ENCODE results near the gene INKA2. TPM values are rescaled to one million over a fixed set of nuclear protein-coding genes. Genes with fewer than 3 reads are reported as not detected.

INKA2 gene
- total RNA-seq, 1 donor from 2014 or later, result 4.9 TPM

DNA sequence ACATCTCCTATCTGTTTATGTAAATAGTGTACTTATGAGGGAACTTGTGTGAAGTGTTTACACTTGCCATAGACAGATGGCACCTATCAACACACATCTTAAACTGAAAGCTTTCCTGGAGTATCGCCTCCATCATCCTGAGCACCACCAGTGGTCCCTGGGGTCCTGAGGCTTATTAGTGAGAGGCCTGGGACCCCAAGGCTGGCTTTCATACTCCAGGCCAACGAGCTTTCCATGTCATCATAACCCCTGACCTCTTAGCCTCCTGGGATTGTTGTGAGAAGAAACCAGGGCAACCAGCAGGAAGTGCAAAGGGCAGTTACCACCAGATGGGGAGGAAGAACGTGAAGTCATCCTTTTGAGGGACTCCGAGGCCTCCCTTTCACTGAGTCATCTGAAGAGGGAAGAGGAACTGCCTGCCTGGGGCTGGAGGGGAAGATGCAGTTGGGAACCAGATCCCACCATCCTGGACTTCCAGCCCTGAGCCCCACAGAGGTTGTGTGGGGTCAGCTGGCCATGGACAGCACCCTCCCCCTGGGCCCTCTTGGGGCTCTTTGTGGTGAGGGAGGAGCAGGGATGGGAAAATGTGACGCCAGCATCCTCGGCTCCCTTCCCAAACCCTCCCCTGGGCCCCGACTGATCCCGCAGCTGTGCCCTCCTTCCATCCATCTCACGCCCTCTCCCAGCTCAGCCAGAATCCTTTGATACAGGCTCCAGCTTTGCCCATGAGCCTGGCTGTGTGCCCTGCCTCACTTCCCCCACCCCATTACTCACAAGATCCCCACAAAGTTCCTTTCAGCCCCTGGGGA is 5.8 kb downstream of the INKA2 start:
- peak; percentile 28 for DNase-seq (ENCODE audit: low spot score)

GRCh38 chr1:111732718-111733117 is 6.5 kb downstream of the INKA2 start:
- DNase-seq (ENCODE audit: low spot score), result no peak

DNA sequence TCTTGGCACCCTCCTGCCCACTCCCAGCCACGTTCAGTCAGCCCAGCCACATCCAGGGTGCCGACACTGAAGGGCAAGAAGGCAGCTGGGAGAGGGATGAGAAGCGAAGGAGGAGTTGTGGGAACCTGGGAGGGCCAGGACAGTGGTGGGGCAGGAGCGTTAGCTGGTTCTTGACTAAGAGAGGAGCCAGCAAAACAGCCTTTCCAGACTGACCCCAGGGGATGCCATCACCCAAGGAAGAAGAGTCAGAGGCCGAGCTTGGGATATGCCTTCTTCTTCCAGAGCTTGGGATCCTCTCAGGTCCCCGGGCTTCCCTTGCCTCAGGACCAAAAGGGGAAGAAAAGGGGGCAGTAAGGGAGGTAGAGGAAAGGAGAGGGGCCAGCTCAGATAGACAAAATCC is 7.2 kb downstream of the INKA2 start:
- no peak for DNase-seq (ENCODE audit: low spot score)

- no peak for DNase-seq (ENCODE audit: low spot score)
Observed at GRCh38 chr1:111730706-111731105, 8.5 kb downstream of the INKA2 start.

DNA sequence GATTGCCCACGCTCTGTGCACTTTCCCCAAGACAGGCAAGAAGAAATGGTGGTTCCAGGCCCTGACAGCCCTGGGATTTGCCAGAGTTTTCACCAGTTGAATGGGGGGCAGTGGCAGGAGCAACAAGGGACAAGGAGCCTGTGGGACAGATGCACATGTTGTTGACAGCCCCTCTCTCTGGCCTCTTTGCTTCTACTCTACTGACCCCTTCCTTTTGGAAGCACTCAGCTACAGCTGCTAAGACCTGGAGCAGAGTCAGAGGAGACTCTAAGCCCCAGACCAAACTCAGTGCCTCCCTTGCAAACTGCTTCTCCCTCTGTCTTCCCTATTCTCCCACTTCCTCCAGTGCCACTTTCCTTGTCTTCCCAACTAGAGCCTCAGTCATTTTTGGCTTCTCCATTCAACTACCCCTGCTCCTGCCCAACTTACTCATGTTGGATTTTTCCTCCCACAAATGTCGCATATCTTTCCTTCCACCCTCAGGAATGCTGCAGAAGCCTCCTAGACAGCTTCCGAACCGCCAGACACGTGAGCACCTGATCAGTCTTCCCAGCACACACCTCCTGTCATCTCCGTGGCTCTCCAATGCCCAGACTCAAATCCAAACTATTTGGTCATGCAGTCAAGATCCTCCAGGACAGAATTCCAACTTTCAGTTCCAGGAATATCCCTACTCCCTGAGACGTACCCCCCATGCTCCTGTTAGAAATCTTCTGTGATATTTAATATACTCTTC is 9.1 kb downstream of the INKA2 start:
- no peak for DNase-seq (ENCODE audit: low spot score)

GRCh38 chr1:111729271-111729921 is 9.8 kb downstream of the INKA2 start:
- peak; percentile 6 for DNase-seq (ENCODE audit: low spot score)

GRCh38 chr1:111727056-111727455 is 12.1 kb downstream of the INKA2 start:
- DNase-seq (ENCODE audit: low spot score), result peak; percentile 7

DNA sequence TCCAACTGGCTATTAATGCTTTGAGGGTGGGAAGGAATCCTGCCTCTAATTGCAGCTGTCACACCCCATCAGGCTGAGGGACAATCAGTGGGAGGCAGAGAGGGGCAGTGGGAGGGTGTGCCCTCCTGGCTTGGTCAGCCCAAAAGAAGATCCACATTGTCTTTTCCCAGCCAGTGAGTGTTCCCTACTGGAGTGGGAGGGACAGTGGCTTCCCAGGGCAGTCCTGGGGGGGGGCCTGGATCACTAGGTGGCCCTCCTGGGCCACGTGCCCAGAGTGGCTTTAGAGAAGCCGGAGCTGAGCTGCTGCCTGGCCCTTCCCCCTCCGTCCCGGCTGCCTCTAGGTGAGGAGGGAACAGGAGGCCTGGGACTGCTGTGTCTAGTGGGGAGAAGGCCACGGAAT is 14.0 kb downstream of the INKA2 start:
- no peak for DNase-seq (ENCODE audit: low spot score)

DNA sequence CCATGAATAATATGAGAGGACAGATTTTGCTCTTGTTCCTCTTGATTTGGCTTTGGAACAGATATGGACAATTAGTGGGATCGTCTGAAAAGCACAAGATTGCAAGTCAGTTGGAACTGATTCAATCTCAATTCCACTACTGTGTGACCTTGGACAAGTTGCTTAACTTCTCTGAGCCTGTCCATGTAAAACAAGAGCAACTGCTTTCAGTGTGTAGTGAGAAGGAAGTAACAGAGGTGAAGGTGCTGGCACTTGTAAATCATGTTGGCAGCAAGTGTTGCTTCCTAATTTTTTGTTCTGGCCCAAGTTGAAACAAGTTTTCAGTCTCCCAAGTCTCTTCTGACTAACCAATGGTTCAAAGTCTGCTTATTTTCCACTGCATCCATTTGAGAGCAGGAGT is 15.3 kb downstream of the INKA2 start:
- DNase-seq (ENCODE audit: low spot score), result no peak

GRCh38 chr1:111723091-111723806 is 15.9 kb downstream of the INKA2 start:
- DNase-seq (ENCODE audit: low spot score), result no peak

GRCh38 chr1:111720977-111721786 is 18.0 kb downstream of the INKA2 start:
- DNase-seq (ENCODE audit: low spot score), result no peak

GRCh38 chr1:111720274-111720976 is 18.8 kb downstream of the INKA2 start:
- no peak for DNase-seq (ENCODE audit: low spot score)

- DNase-seq (ENCODE audit: low spot score), result no peak
Observed at GRCh38 chr1:111719674-111720132, 19.5 kb downstream of the INKA2 start.

DNA sequence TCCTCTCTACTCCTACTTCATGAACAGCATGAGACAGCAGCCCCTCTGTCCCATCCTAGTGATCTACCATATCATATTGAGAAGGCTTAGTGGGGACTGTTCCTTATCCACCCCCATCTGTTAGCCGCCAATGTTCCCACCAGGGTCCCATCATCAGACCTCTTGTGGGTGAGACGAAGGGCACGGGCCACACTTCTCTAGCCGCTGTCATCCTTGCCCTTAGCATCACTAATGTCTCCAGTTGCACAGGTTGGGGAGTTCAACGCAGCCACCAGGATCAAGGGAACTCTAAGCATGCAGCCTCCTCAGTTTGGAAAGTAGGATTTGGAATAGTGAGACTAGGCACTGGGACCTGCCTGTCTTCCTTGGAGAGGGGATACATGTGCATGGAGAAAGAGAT is 20.1 kb downstream of the INKA2 start:
- no peak for DNase-seq (ENCODE audit: low spot score)

- no peak for DNase-seq (ENCODE audit: low spot score)
Observed at GRCh38 chr1:111717450-111717849, 21.7 kb downstream of the INKA2 start.

DNA sequence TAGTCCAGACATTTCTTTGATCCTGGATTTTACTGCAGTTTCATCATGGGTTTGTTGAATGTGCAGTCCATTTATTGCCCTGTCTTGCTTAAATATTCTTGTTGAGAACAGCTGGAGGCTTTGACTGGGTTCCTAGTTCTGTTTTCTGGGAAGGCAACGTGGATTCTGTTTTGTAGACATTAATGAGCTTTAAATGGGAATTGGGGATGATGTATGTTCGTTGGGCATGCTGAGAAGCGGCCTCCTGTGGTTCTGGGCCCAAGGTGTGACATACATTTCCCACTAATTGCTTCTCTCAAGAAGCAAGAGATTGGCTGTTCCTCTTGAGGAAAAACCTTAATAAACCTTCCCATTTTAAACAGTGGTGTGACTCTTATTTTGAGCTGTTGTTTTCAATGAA is 22.9 kb downstream of the INKA2 start:
- DNase-seq (ENCODE audit: low spot score), result no peak

DNA sequence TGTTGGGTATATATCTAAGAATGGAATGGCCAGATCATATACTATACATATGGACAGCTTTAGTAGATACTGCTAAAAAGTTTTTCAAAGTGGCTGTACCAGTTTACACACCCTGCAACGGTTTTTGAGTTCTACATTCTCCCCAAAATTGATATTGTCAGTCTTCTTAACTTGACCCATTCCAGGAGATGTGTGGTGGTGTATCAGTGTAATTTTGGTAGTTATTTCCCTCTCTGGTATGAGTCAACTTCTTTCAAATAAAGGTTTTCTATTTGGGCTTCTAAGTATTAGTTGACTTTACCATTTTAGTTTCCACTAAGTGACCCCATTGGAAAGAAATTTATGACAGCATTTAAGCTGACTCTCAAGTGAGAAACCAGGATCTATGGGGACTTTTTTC is 29.2 kb downstream of the INKA2 start:
- no peak for DNase-seq (ENCODE audit: low spot score)

GRCh38 chr1:111707906-111708305 is 31.3 kb downstream of the INKA2 start:
- DNase-seq (ENCODE audit: low spot score), result no peak

DNA sequence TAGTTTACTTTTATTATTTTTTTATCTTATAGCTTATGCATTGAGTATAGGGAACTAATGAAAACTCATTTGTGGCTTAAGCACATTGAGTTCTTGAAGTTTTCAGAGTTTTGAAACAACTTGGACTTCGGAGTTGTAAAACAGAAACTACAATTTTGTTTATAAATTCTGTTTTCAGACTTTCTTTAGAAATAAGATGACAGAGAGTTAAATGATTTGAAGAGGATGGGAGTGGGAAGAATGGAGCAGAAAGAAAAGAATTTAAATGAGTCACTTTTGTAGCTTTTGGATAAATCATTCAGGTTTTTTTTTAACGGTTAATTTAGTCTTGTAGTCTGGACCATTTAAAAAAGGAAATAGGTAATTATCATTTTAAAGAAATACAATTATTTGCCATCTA is 32.3 kb downstream of the INKA2 start:
- DNase-seq (ENCODE audit: low spot score), result no peak

DNA sequence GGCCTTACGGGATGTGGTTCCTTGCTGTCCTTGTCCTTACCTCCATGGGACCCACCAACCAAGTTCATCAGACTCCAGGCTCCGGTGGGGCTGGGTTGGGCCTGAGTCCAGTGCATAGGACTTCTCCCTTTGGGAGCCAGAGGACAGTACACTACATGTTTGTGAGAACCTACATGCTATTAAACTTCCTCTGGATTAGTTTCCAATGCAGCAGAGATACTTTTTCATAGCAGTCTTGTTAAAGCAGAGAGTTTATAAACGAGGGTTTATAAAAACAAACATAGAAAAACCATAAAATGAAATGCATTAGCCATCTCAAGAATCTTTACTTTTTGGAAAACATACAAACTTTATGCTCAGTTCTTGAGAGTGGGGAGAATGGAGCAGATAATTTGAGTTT is 33.4 kb downstream of the INKA2 start:
- DNase-seq (ENCODE audit: low spot score), result no peak

DNA sequence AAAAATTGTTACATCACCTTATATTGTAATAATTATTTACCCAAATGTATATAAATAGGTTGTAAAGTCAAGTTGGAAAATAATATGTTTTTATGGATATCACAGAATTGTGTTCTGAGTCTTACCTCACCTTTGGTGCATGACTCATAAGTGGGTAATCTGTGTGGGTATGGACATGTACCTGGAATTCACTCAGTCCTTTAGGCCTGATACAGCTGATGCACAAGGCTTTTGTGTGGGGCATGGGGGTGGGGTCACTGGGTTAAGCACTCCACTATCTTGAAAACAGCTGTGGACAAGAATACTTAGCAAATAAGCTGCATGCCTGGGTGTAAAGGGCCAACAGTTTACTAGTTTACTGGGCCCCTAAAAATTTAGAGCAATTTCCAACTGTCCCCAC is 34.4 kb downstream of the INKA2 start:
- DNase-seq (ENCODE audit: low spot score), result no peak
